K562 (cell line): ENCODE results near the gene SH3D19. TPM values are rescaled to one million over a fixed set of nuclear protein-coding genes. Genes with fewer than 3 reads are reported as not detected.

Source experiments
- ATAC-seq: fragments of 200-7000 bp; cut with Tn5 transposase; 3 replicates; pipeline ENCODE4 v1.9.1; 2020; ENCODE audit warnings: moderate library complexity
- BruUV-seq: library from RNA; stranded (reverse); fragments of 400-500 nt; replicated peaks from 2 replicates; lab custom pipeline; 2021; lab: Mats Ljungman, UMichigan
- CTCF ChIA-PET: fragments of 300-600 bp; formaldehyde crosslinking; extraction: SDS; loops from one replicate; lab custom pipeline; 2021; ENCODE audit warnings: low intra/inter-chr PET ratio; lab: Yijun Ruan, JAX
- POLR2A ChIA-PET: fragments of 300-600, 350-650 bp; sonication (Branson Sonifier 250); formaldehyde crosslinking; extraction: SDS; loops from one replicate; lab custom pipeline; 2021; ENCODE audit warnings: antibody characterized with exemption, inconsistent platforms; lab: Yijun Ruan, JAX
- DNase-seq, 4 experiments: peaks; one replicate each; pipeline versions ENCODE4 v3.0.0 to v3.0.0-alpha.2; 2011 to 2018; ENCODE audit warnings: low spot score in 3 of 4, mixed read lengths in 3 of 4; ENCODE audit errors: extremely low read depth in 1 of 4
- FAIRE-seq: peaks from 2 replicates; lab custom pipeline; 2011; peaks lifted over from hg19 to GRCh38; lab: Jason Lieb, UNC
- H2AFZ ChIP-seq: 2 replicates; pipeline ENCODE4 v1.6.0; 2011; ENCODE audit warnings: low read depth, low read length, control low read depth, inconsistent platforms
- H3K27ac ChIP-seq: fragments of 200-600 bp; 3 replicates; pipeline ENCODE4 v1.8.0; 2011; ENCODE audit warnings: low read depth, mild to moderate bottlenecking, control low read depth, inconsistent platforms, low read length, moderate library complexity, mixed read lengths; ENCODE audit errors: extremely low read depth
- H3K27me3 ChIP-seq, 2 experiments: fragments of 300-600 bp in 1 of 2; 2 replicates in 1 of 2; 3 replicates in 1 of 2; pipeline versions ENCODE4 v1.6.0 to v1.8.0; 2011; ENCODE audit warnings: inconsistent platforms in 2 of 2, low read length in 2 of 2, mild to moderate bottlenecking in 1 of 2, mixed read lengths in 1 of 2, moderate library complexity in 1 of 2; ENCODE audit not compliant: control insufficient read depth in 2 of 2, insufficient read depth in 2 of 2
- H3K36me3 ChIP-seq: fragments of 300-600 bp; 3 replicates; pipeline ENCODE4 v1.8.0; 2011; ENCODE audit warnings: mild to moderate bottlenecking, low read length, inconsistent platforms; ENCODE audit not compliant: control insufficient read depth, insufficient read depth
- H3K4me1 ChIP-seq, 2 experiments: fragments of 200-600 bp in 1 of 2; replicated peaks in 1 of 2; 2 replicates in 1 of 2; 3 replicates in 1 of 2; pipeline versions ENCODE4 v1.5.1 to v1.8.0; 2011; ENCODE audit warnings: inconsistent platforms in 2 of 2, low read length in 2 of 2, mild to moderate bottlenecking in 1 of 2, mixed read lengths in 1 of 2, moderate library complexity in 1 of 2; ENCODE audit not compliant: control insufficient read depth in 2 of 2, insufficient read depth in 2 of 2
- H3K4me2 ChIP-seq: 2 replicates; pipeline ENCODE4 v1.6.1; 2011; ENCODE audit warnings: low read length, control low read depth, inconsistent platforms, mixed read lengths; ENCODE audit not compliant: insufficient read depth
- H3K4me3 ChIP-seq: fragments of 200-600 bp; sonication (generic), shearing (Covaris generic); 2 replicates; pipeline ENCODE4 v1.5.1; 2016; ENCODE audit warnings: control low read depth, inconsistent platforms
- H3K79me2 ChIP-seq: fragments of 200-600 bp; 3 replicates; pipeline ENCODE4 v1.8.0; 2011; ENCODE audit warnings: low read length, inconsistent platforms; ENCODE audit not compliant: control insufficient read depth, insufficient read depth
- H3K9ac ChIP-seq, 2 experiments: 2 replicates each; pipeline versions ENCODE4 v1.6.0 to v1.6.1; 2011; ENCODE audit warnings: low read depth in 2 of 2, low read length in 2 of 2, control low read depth in 1 of 2, inconsistent platforms in 1 of 2, mild to moderate bottlenecking in 1 of 2, mixed read lengths in 1 of 2; ENCODE audit not compliant: insufficient read depth in 1 of 2
- H3K9me1 ChIP-seq: one replicate; pipeline ENCODE4 v1.6.0; 2011; ENCODE audit warnings: inconsistent platforms, mild to moderate bottlenecking, low read length, moderate library complexity; ENCODE audit not compliant: control insufficient read depth, insufficient read depth
- H3K9me3 ChIP-seq: replicated peaks from 2 replicates; pipeline ENCODE4 v1.5.1; 2011; ENCODE audit warnings: low read depth, low read length, inconsistent platforms; ENCODE audit not compliant: control insufficient read depth, insufficient read depth
- H4K20me1 ChIP-seq: replicated peaks from 2 replicates; pipeline ENCODE4 v1.6.1; 2011; ENCODE audit warnings: low read length, inconsistent platforms, mixed read lengths; ENCODE audit not compliant: control insufficient read depth, insufficient read depth
- BRF1 ChIP-seq: IDR thresholded peaks from 3 replicates; pipeline ENCODE4 v1.6.1; 2011; ENCODE audit warnings: borderline replicate concordance, mild to moderate bottlenecking; ENCODE audit not compliant: insufficient read length; ENCODE audit errors: extremely low read depth
- CBX3 ChIP-seq, 2 experiments: IDR thresholded peaks; 1 replicate in 1 of 2; 2 replicates in 1 of 2; pipeline ENCODE4 v1.6.1; 2012; ENCODE audit warnings: inconsistent platforms in 2 of 2, low read length in 2 of 2, borderline replicate concordance in 1 of 2, control low read depth in 1 of 2
- CREB3 ChIP-seq: fragments of 450-650 bp; conservative IDR thresholded peaks from 2 replicates; pipeline ENCODE4 v1.6.1; 2016; ENCODE audit warnings: missing genetic modification characterization, low read depth, mild to moderate bottlenecking, missing compliant biosample characterization, moderate library complexity
- EGR1 ChIP-seq: fragments of 450-650 bp; conservative IDR thresholded peaks from 2 replicates; pipeline ENCODE4 v1.6.1; 2017; ENCODE audit warnings: mild to moderate bottlenecking
- FOXA1 ChIP-seq: fragments of 450-650 bp; IDR thresholded peaks from 2 replicates; pipeline ENCODE4 v1.6.1; 2016; ENCODE audit warnings: mild to moderate bottlenecking, borderline replicate concordance
- FUS ChIP-seq: fragments of 200-400 bp; formaldehyde crosslinking; optimal IDR thresholded peaks from 2 replicates; pipeline ENCODE3; 2017; ENCODE audit warnings: low read depth, low read length
- HNRNPL ChIP-seq: fragments of 200-400 bp; formaldehyde crosslinking; IDR thresholded peaks from 2 replicates; pipeline ENCODE4 v1.6.1; 2017; ENCODE audit warnings: low read depth, mild to moderate bottlenecking, low read length
- JUN ChIP-seq, 2 experiments: sonication (generic) in 1 of 2; formaldehyde crosslinking in 1 of 2; IDR thresholded peaks; 2 replicates each; pipeline versions ENCODE4 v1.6.1 to v1.8.0; 2012 to 2022; ENCODE audit warnings: borderline replicate concordance in 2 of 2, mild to moderate bottlenecking in 2 of 2, improper control_type of control experiment in 1 of 2, low read depth in 1 of 2, low read length in 1 of 2, missing genetic modification reagents in 1 of 2
- KDM1A ChIP-seq, 2 experiments: fragments of 450-650 bp; IDR thresholded peaks; 2 replicates each; pipeline ENCODE4 v1.6.1; 2016; ENCODE audit warnings: mild to moderate bottlenecking in 2 of 2
- NUFIP1 ChIP-seq: fragments of 450-650 bp; IDR thresholded peaks from 2 replicates; pipeline ENCODE4 v1.6.1; 2018; ENCODE audit not compliant: partially characterized antibody
- POLR2A ChIP-seq: fragments of 450-650 bp; conservative IDR thresholded peaks from 2 replicates; pipeline ENCODE4 v1.6.1; 2016
- SAFB ChIP-seq: fragments of 200-400 bp; formaldehyde crosslinking; IDR thresholded peaks from 2 replicates; pipeline ENCODE4 v1.6.1; 2017; ENCODE audit warnings: low read depth, low read length, borderline replicate concordance
- SMARCA4 ChIP-seq: fragments of 450-650 bp; IDR thresholded peaks from 2 replicates; pipeline ENCODE4 v1.6.1; 2016
- SOX6 ChIP-seq: fragments of 450-650 bp; IDR thresholded peaks from 2 replicates; pipeline ENCODE4 v1.6.1; 2014; ENCODE audit warnings: mild to moderate bottlenecking
- TCF7 ChIP-seq: sonication (generic); IDR thresholded peaks from 2 replicates; pipeline ENCODE4 v1.6.1; 2016; ENCODE audit warnings: antibody characterized with exemption, borderline replicate concordance
- THAP12 ChIP-seq: fragments of 250-450 bp; sonication (Bioruptor Pico); IDR thresholded peaks from 2 replicates; pipeline ENCODE4 v1.9.0; 2021; ENCODE audit warnings: mild to moderate bottlenecking, inconsistent platforms
- THRA ChIP-seq: fragments of 450-650 bp; IDR thresholded peaks from 2 replicates; pipeline ENCODE4 v1.6.1; 2017; ENCODE audit warnings: mild to moderate bottlenecking, moderate library complexity
- ZNF134 ChIP-seq: fragments of 250-450 bp; sonication (Bioruptor Pico); conservative IDR thresholded peaks from 2 replicates; pipeline ENCODE4 v1.4.0; 2020
- ZNF217 ChIP-seq: sonication (generic); formaldehyde crosslinking; IDR thresholded peaks from 2 replicates; pipeline ENCODE4 v1.8.0; 2022; ENCODE audit warnings: mild to moderate bottlenecking, missing genetic modification reagents
- ZNF584 ChIP-seq: fragments of 200-800 bp; sonication (Bioruptor generic); IDR thresholded peaks from 2 replicates; pipeline ENCODE4 v1.6.1; 2016; ENCODE audit warnings: low read depth, mild to moderate bottlenecking, missing genetic modification characterization, missing compliant biosample characterization
- ZNF76 ChIP-seq: fragments of 250-450 bp; sonication (Bioruptor Pico); IDR thresholded peaks from 2 replicates; pipeline ENCODE4 v1.4.0; 2020; ENCODE audit warnings: mild to moderate bottlenecking, moderate library complexity, borderline replicate concordance
- WGBS: fragments of 100-300 bp; shearing (Covaris generic); methylation state at CpG from one replicate; pipeline ENCODE4 v1.1.6; 2016; ENCODE audit warnings: low coverage, mixed read lengths; ENCODE audit not compliant: insufficient coverage; ENCODE audit errors: missing lambda C conversion rate; 5-methylcytosine and 5-hydroxymethylcytosine counted together
- in situ Hi-C: fragments of 300-500 bp; cut with MboI; formaldehyde crosslinking; loops from 4 replicates; pipeline ENCODE4 v1.15.0; 2018; ENCODE audit warnings: inconsistent platforms, mixed read lengths
- intact Hi-C: fragments of 100-400 bp; cut with micrococcal nuclease; formaldehyde crosslinking; loops from 2 replicates; pipeline ENCODE4 v1.14.2; 2022
- polyA plus RNA-seq, 8 experiments: library from polyadenylated mRNA; depleted of rRNA in 4 of 8; stranded (reverse) in 5 of 8; unstranded in 3 of 8; fragments of >200 nt; fragmentation: Nextera tagmentation in 2 of 8; fragmentation: Illumina TruSeq in 1 of 8; extraction: Ambion mirVana in 2 of 8; extraction: Trizol in 1 of 8; gene quantifications; 2 replicates each; pipeline versions ENCODE4 v1.2.1 to v1.2.3, GENCODE V29; 2011 to 2014; ENCODE audit warnings: inconsistent platforms in 1 of 8, missing spikeins in 1 of 8
- total RNA-seq, 7 experiments: library from RNA; depleted of rRNA in 6 of 7; stranded (reverse); fragments of >200 nt in 6 of 7; fragmentation: Illumina TruSeq in 2 of 7; extraction: Trizol in 2 of 7; gene quantifications; 2 replicates each; pipeline versions ENCODE4 v1.2.1 to v1.2.3, GENCODE V29; 2011 to 2021; ENCODE audit warnings: low replicate concordance in 1 of 7

Gene SH3D19
- total and polyA plus RNA-seq, 9 of the 15 experiments (the other 6 are each of a cell fraction or from before 2014, with no cell fraction given), result 0.42 to 2.2 (median 1.1) TPM; not detected in 6

- POLR2A ChIA-PET, result interaction anchor here (1.0 kb wide), 1 partner anchor 14 kb away, joined by 4 read pairs; no protein-coding TSS in a partner anchor
- no peak overlapping the region for H3K27ac ChIP-seq
- H3K79me2 ChIP-seq, result no peaks in the 10 kb centered on the region
- DNase-seq, result no peak
- H4K20me1 ChIP-seq, result no peaks in the 10 kb centered on the region
- intact Hi-C loops (no loop called here), in situ Hi-C loops (no loop called here)
- H3K4me1 ChIP-seq, result no peaks in the 10 kb centered on the region; a peak in 1 of 5 replicates
- no peaks in the 10 kb centered on the region for H3K9me3 ChIP-seq
- no peak overlapping the region for H3K9ac ChIP-seq
- H3K4me2 ChIP-seq, result no peak overlapping the region
- H3K36me3 ChIP-seq, result no peaks in the 10 kb centered on the region
- H3K4me3 ChIP-seq, result no peak overlapping the region
- CTCF ChIA-PET, result no interaction called here
- ATAC-seq, result peak; percentile 79
- BruUV-seq, result no TSS peak
- no peaks in the 10 kb centered on the region for H3K27me3 ChIP-seq
- no peak for FAIRE-seq
- WGBS, result 10% methylated on average over 3 of the region's 3 CpGs
- no peaks in the 10 kb centered on the region for H3K9me1 ChIP-seq
- H2AFZ ChIP-seq, result no peak overlapping the region
- TF ChIP-seq KDM1A (IDR thresholded peaks at IDR 0.05), result no peak
- no peak for TF ChIP-seq ZNF134 (CRISPR knock-in tag)
- TF ChIP-seq SAFB, result no peak
- no peak for TF ChIP-seq POLR2A
- no peak for TF ChIP-seq BRF1
- TF ChIP-seq NUFIP1, result no peak
- TF ChIP-seq SOX6, result no peak
- no peak for TF ChIP-seq HNRNPL
- TF ChIP-seq FOXA1, result no peak
- TF ChIP-seq THAP12, result no peak
- no peak for TF ChIP-seq CBX3 (IDR thresholded peaks at IDR 0.05; ENCODE audit: borderline replicate concordance in 1 of 2, low read length in 2 of 2)
- no peak for TF ChIP-seq CREB3 (tag)
- no peak for TF ChIP-seq EGR1
- 0 out of 2 replicates have a peak, but pooled peaks have one; percentile 19 for TF ChIP-seq JUN (IDR thresholded peaks at IDR 0.05; ENCODE audit: borderline replicate concordance, low read depth, low read length)
- no peak for TF ChIP-seq JUN (CRISPR knock-in tag; IDR thresholded peaks at IDR 0.05; ENCODE audit: borderline replicate concordance)
- TF ChIP-seq ZNF217 (CRISPR knock-in tag), result no peak
- no peak for TF ChIP-seq TCF7
- no peak for TF ChIP-seq THRA
- TF ChIP-seq SMARCA4, result no peak
- TF ChIP-seq ZNF76, result no peak
- no peak for TF ChIP-seq FUS
- TF ChIP-seq ZNF584 (CRISPR knock-in tag), result no peak
Measured at GRCh38 chr4:151147000-151147399, 178.4 kb downstream of the SH3D19 start.
